Osteocyte (in vitro differentiated cells): ENCODE results near the gene EIF2B5. TPM values are rescaled to one million over a fixed set of nuclear protein-coding genes. Genes with fewer than 3 reads are reported as not detected.

Experiments used
- DNase-seq: peaks from one replicate; pipeline ENCODE4 v3.0.0; 2021; ENCODE audit warnings: mixed read lengths; ENCODE audit not compliant: unreplicated experiment; ENCODE audit errors: extremely low spot score
- H3K27ac Mint-ChIP-seq: one replicate; pipeline ENCODE4 v1.8.0; 2021; ENCODE audit warnings: mild to moderate bottlenecking, mixed read lengths; ENCODE audit not compliant: unreplicated experiment
- H3K27me3 Mint-ChIP-seq: one replicate; pipeline ENCODE4 v1.8.0; 2021; ENCODE audit warnings: mixed read lengths; ENCODE audit not compliant: unreplicated experiment
- H3K36me3 Mint-ChIP-seq: one replicate; pipeline ENCODE4 v1.8.0; 2021; ENCODE audit warnings: mixed read lengths; ENCODE audit not compliant: unreplicated experiment
- H3K4me1 Mint-ChIP-seq: one replicate; pipeline ENCODE4 v1.8.0; 2021; ENCODE audit warnings: mixed read lengths; ENCODE audit not compliant: unreplicated experiment
- H3K4me3 Mint-ChIP-seq: one replicate; pipeline ENCODE4 v1.8.0; 2021; ENCODE audit warnings: mild to moderate bottlenecking, moderate library complexity, mixed read lengths; ENCODE audit not compliant: unreplicated experiment
- H3K9me3 Mint-ChIP-seq: one replicate; pipeline ENCODE4 v1.8.0; 2021; ENCODE audit warnings: mixed read lengths; ENCODE audit not compliant: unreplicated experiment
- total RNA-seq: library from RNA; stranded (reverse); gene quantifications from 2 replicates; pipeline ENCODE4 v1.2.1, GENCODE V29; 2021
- TF ChIP-seq, protein P1 (sequence below): fragments of 200-600 bp; sonication (generic); IDR thresholded peaks from 2 replicates; pipeline ENCODE4 v1.5.0; 2021; ENCODE audit warnings: antibody characterized with exemption, mild to moderate bottlenecking, moderate library complexity

EIF2B5 gene
- total RNA-seq, 1 donor from 2014 or later = 30.3 TPM

GRCh38 chr3:184126006-184126405 is 9.2 kb upstream of the EIF2B5 start:
- H3K9me3 Mint-ChIP-seq = no peaks in the 10 kb centered on the region
- DNase-seq = no peak
- TF ChIP-seq, protein P1, sequence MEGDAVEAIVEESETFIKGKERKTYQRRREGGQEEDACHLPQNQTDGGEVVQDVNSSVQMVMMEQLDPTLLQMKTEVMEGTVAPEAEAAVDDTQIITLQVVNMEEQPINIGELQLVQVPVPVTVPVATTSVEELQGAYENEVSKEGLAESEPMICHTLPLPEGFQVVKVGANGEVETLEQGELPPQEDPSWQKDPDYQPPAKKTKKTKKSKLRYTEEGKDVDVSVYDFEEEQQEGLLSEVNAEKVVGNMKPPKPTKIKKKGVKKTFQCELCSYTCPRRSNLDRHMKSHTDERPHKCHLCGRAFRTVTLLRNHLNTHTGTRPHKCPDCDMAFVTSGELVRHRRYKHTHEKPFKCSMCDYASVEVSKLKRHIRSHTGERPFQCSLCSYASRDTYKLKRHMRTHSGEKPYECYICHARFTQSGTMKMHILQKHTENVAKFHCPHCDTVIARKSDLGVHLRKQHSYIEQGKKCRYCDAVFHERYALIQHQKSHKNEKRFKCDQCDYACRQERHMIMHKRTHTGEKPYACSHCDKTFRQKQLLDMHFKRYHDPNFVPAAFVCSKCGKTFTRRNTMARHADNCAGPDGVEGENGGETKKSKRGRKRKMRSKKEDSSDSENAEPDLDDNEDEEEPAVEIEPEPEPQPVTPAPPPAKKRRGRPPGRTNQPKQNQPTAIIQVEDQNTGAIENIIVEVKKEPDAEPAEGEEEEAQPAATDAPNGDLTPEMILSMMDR = no peak
- no peaks in the 10 kb centered on the region for H3K36me3 Mint-ChIP-seq
- no peak overlapping the region for H3K27ac Mint-ChIP-seq
- H3K27me3 Mint-ChIP-seq = peaks cover 5% of the 10 kb centered on the region
- no peak overlapping the region for H3K4me3 Mint-ChIP-seq
- peaks cover 1% of the 10 kb centered on the region for H3K4me1 Mint-ChIP-seq

GRCh38 chr3:184129012-184129411 is 6.1 kb upstream of the EIF2B5 start:
- peaks cover 1% of the 10 kb centered on the region for H3K27me3 Mint-ChIP-seq
- no peak overlapping the region for H3K27ac Mint-ChIP-seq
- H3K36me3 Mint-ChIP-seq = no peaks in the 10 kb centered on the region
- no peaks in the 10 kb centered on the region for H3K9me3 Mint-ChIP-seq
- H3K4me1 Mint-ChIP-seq = peaks cover 5% of the 10 kb centered on the region
- TF ChIP-seq, protein P1 = peak; percentile 50
- no peak for DNase-seq
- H3K4me3 Mint-ChIP-seq = no peak overlapping the region

DNA sequence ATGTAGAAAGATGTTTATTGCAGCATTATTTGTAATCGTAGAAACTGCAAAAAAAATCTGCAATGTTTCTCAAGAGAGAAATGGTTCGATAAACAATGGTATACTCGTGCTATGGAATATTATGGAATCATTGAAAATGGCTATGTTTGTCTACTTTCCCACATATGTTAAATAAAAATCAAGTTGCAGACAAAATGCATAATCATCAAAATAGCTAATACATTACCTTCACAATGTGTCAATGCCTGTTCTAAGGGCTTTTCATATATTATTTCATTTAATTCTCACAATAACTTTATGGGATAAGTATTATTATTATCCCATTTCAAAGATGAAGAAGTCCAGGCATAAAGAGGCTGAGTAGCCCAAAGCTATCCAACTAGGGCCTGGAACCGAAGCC is 2.2 kb upstream of the EIF2B5 start:
- TF ChIP-seq, protein P1 = no peak
- no peak for DNase-seq

GRCh38 chr3:184133840-184134745 is 1.1 kb upstream of the EIF2B5 start:
- H3K27me3 Mint-ChIP-seq = no peaks in the 10 kb centered on the region
- H3K4me1 Mint-ChIP-seq = peaks cover 20% of the 10 kb centered on the region
- peak overlapping the region; percentile 92 for H3K27ac Mint-ChIP-seq
- no peaks in the 10 kb centered on the region for H3K9me3 Mint-ChIP-seq
- peak; percentile 87 for DNase-seq
- H3K4me3 Mint-ChIP-seq = peak overlapping the region; percentile 94
- peaks cover 1% of the 10 kb centered on the region for H3K36me3 Mint-ChIP-seq
- TF ChIP-seq, protein P1 = no peak

More for the DNA sequence above, 2.2 kb upstream of the EIF2B5 start:
- Mint-ChIP-seq H3K36me3 (peaks cover 1% of the 10 kb centered on the region), H3K9me3 (no peaks in the 10 kb centered on the region), H3K4me1 (peaks cover 21% of the 10 kb centered on the region), H3K27ac (no peak overlapping the region), H3K4me3 (no peak overlapping the region), H3K27me3 (no peaks in the 10 kb centered on the region)

DNA sequence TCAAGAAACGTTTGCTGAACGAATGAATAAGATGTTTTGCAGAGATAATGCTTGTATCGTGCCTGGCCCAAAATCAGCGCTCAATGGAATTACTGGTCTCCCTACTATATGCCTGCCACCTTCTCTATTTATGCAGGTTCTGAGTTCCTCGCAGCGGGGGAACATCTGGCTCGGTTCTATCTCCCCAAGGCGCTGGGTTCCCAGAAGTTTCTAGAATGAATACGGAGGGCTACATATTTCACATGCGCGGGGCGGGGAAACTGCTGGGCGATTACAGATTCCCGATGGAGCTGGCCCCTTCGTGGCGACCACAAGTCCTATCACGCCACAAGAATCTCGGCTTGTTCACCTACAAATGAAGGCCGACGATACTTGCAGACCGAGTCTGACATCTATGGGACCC is 411 bp upstream of the EIF2B5 start:
- H3K27me3 Mint-ChIP-seq = no peaks in the 10 kb centered on the region
- peak overlapping the region; percentile 92 for H3K27ac Mint-ChIP-seq
- peak overlapping the region; percentile 94 for H3K4me3 Mint-ChIP-seq
- TF ChIP-seq, protein P1 = no peak
- peaks cover 1% of the 10 kb centered on the region for H3K36me3 Mint-ChIP-seq
- no peak for DNase-seq
- H3K4me1 Mint-ChIP-seq = peaks cover 20% of the 10 kb centered on the region
- H3K9me3 Mint-ChIP-seq = no peaks in the 10 kb centered on the region
